ENCODE measurements around the gene EXOC4.

The EXOC4 gene

GRCh38 chr7:133780912-133781311, 528.0 kb downstream of the EXOC4 start:
- DNase-seq: no peak
- TF ChIP-seq GATA1 (IDR thresholded peaks at IDR 0.05; ENCODE audit: low read depth, low read length) (no peak), POLR2A (IDR thresholded peaks at IDR 0.05; ENCODE audit: low read length) (no peak)

GRCh38 chr7:133781486-133782090, 528.7 kb downstream of the EXOC4 start:
- DNase-seq: no peak
- TF ChIP-seq POLR2A (IDR thresholded peaks at IDR 0.05; ENCODE audit: low read length) (no peak), GATA1 (IDR thresholded peaks at IDR 0.05; ENCODE audit: low read depth, low read length) (no peak)

DNA sequence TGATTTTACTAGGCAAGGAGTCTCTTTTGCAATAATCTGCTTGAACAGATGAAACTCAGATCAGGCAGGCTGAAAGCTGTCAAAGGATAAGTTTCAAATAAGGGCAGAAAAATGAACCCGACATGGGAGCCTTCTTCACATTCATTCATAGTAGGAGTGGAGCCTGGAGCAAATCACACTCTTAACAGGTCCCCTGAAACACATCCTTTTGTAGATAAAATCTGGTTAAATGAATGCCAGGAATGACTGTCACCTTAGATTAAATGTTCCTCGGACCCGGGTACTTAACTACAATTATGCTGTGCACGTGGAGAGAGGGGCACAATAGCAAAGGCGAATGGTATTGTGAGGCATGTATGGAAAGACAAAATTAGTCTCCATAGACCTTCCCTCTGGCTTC, 529.6 kb downstream of the EXOC4 start:
- DNase-seq: no peak
- no peak for TF ChIP-seq POLR2A (IDR thresholded peaks at IDR 0.05; ENCODE audit: low read length)
- TF ChIP-seq GATA1 (IDR thresholded peaks at IDR 0.05; ENCODE audit: low read depth, low read length): no peak

GRCh38 chr7:133783276-133783675, 530.4 kb downstream of the EXOC4 start:
- TF ChIP-seq GATA1 (IDR thresholded peaks at IDR 0.05; ENCODE audit: low read depth, low read length) (no peak), POLR2A (IDR thresholded peaks at IDR 0.05; ENCODE audit: low read length) (no peak)
- DNase-seq: no peak

DNA sequence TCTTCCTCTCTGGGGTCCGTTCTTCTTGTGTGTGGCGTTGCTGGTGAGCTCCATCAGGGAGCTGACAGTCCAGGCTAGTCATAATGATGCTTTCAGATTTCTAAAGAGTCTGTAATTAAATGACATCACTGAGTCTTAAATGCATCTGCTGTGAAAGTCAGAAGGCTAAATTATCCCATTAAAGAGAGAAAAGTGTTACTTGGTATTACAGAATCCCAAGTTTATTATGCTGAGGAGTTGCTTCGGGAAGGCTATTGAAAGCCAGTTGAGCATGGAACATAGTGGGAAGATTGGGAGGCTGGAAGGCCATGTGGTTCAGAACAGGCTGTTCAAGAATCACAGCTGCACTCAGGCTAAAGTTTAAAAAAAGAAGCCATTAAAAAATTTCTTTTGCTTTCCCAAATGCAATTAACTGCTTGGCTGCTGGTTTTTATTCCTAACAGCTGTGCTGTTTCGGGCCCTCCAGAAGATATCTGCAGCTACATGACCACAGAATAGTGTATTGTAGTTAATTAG, 531.7 kb downstream of the EXOC4 start:
- no peak for TF ChIP-seq POLR2A (IDR thresholded peaks at IDR 0.05; ENCODE audit: low read length)
- no peak for TF ChIP-seq GATA1 (IDR thresholded peaks at IDR 0.05; ENCODE audit: low read depth, low read length)
- no peak for DNase-seq

DNA sequence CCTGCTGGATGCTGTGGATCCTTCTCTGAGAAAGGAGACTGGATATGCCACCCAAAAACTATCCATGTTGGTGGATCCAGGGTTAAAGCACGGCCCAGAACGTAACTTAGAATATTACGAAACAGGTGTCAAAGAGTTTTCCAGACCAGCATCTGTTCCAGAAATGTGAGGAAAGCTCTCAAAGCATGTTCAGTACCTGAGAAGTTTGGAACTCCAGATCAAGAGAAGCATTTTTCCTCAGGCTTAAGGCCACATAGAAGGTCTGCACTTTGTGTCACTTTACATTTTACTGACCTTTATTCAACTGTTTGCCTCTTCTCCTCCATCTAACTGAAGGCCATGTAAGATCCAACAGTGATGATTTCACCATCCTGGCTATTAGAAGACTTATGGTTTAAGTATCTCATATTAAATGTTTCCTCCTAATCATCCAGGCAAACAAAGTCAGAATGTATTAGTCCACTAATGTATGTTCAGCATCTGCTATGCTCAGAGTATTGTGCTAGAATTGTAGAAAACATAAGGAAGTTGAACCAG, 533.6 kb downstream of the EXOC4 start:
- TF ChIP-seq POLR2A (IDR thresholded peaks at IDR 0.05; ENCODE audit: low read length) (no peak), GATA1 (IDR thresholded peaks at IDR 0.05; ENCODE audit: low read depth, low read length) (no peak)
- DNase-seq: no peak

DNA sequence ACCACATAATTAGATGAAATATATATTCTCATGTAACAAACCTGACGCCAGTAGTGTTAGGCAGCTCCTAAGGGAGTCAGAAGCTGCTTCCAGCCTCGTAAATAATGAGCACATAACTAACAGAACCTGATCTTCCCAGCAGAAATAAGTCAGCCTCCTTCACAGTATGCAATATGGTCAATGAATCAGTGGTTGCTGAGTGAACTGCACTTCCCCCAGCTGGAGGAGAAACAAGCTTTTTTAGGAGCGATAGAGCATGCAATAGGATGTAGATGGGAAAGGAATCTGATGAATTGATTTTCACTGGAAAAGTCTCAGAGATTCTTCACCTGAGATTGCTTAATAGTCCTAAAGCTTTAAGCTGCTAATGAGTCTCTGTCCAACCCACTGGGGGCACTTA, 537.1 kb downstream of the EXOC4 start:
- no peak for TF ChIP-seq GATA1 (IDR thresholded peaks at IDR 0.05; ENCODE audit: low read depth, low read length)
- DNase-seq: no peak

GRCh38 chr7:133790911-133791310, 538.0 kb downstream of the EXOC4 start:
- TF ChIP-seq GATA1 (IDR thresholded peaks at IDR 0.05; ENCODE audit: low read depth, low read length) (no peak), POLR2A (IDR thresholded peaks at IDR 0.05; ENCODE audit: low read length) (no peak)

GRCh38 chr7:133794479-133794878, 541.6 kb downstream of the EXOC4 start:
- TF ChIP-seq POLR2A (IDR thresholded peaks at IDR 0.05; ENCODE audit: low read length): no peak
- no peak for TF ChIP-seq GATA1 (IDR thresholded peaks at IDR 0.05; ENCODE audit: low read depth, low read length)
- no peak for DNase-seq

More at GRCh38 chr7:133790911-133791310, 538.0 kb downstream of the EXOC4 start:
- no peak for DNase-seq

GRCh38 chr7:133795068-133795665, 542.3 kb downstream of the EXOC4 start:
- TF ChIP-seq POLR2A (IDR thresholded peaks at IDR 0.05; ENCODE audit: low read length) (no peak), GATA1 (IDR thresholded peaks at IDR 0.05; ENCODE audit: low read depth, low read length) (no peak)
- DNase-seq: no peak

DNA sequence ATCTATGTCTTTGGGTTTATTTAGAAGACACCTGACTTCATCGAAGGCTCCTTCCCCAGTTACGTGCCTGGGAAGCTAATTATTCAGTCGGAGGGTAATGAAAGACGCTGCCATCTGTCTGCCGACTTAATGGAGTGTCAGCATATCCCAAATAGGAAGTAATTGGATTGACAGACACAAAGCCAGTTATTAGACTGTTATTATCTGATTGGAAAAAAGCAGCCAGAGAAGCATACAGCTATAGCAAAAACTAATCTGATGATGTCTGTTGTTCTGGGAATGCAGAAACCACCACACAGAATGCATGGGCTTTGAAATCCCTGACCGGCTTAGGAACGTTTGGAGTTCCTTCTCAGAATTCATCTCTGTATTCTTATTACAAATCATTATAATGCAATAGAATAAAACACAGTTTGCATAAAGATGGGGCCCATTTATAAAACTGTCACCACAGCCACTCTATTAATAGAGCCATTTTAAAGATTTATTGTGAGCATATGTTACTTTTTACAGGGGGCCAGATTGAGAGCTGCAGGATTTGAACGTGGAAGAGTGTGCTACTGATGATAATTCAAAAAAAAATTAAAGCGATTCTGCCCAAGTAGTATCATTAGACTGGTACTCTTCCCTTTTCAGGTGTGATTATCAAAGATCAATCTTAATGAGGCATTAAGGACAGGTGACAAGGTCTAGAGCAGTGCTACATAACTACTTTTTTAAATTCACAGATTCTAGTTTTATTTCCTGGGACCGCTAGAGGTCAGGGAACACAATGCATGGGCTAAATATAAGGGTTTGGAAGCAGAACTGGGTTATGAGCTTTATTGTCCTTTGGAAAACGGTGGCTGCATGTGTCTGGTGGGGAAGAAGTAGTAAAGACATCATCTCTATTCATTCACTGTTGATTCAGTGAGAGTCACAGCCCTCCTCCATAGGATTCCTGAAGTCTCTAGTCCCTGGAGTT, 544.2 kb downstream of the EXOC4 start:
- DNase-seq: no peak
- TF ChIP-seq GATA1 (IDR thresholded peaks at IDR 0.05; ENCODE audit: low read depth, low read length): no peak
- no peak for TF ChIP-seq POLR2A (IDR thresholded peaks at IDR 0.05; ENCODE audit: low read length)

- no peak for DNase-seq
- no peak for TF ChIP-seq GATA1 (IDR thresholded peaks at IDR 0.05; ENCODE audit: low read depth, low read length)
- TF ChIP-seq POLR2A (IDR thresholded peaks at IDR 0.05; ENCODE audit: low read length): no peak
Measured at GRCh38 chr7:133797818-133798520, 545.1 kb downstream of the EXOC4 start.

GRCh38 chr7:133801341-133801740, 548.5 kb downstream of the EXOC4 start:
- DNase-seq: no peak
- no peak for TF ChIP-seq GATA1 (IDR thresholded peaks at IDR 0.05; ENCODE audit: low read depth, low read length)
- TF ChIP-seq POLR2A (IDR thresholded peaks at IDR 0.05; ENCODE audit: low read length): no peak

Data from erythroblast (primary cell).